GM21576 (cell line): ENCODE data around the gene KLHL2.

ENCODE experiments used
- ATAC-seq: cut with Tn5 transposase; IDR thresholded peaks from one replicate; pipeline ENCODE4 v1.9.1; 2021; ENCODE audit warnings: mild to moderate bottlenecking, moderate library complexity; ENCODE audit not compliant: unreplicated experiment

Gene KLHL2

DNA sequence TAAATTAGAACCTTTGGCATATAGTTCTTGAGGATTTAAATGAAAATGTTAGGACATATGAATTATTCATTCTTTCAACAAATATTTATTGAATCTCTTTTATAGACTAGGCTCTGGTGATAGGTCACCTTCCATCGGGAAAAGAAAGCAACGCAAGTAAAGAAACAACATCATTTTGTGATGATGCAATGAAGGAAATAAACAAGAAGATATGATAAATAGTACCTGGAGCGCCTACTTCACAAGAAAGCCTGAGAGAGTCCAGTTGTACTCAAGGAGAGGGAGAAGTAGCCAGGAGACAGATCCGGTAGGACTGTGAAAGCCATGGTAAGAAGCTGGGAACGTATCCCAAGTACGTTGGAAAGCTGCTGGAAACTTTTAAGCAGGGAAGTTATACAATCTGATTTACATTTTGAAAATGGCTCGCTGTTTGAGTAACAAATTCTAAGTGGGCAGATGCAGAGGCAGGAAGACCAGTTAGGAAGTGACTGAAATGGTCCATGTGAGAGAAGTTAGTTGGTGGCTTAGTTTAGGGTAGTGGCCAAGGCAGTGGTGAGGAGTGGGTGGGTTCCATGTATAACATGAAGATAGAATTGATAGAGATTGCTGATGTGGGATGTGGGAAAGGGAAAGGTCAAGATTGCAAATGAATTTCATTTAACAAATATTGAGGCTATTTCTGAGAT is 153.8 kb downstream of the KLHL2 start:
- ATAC-seq: no peak

DNA sequence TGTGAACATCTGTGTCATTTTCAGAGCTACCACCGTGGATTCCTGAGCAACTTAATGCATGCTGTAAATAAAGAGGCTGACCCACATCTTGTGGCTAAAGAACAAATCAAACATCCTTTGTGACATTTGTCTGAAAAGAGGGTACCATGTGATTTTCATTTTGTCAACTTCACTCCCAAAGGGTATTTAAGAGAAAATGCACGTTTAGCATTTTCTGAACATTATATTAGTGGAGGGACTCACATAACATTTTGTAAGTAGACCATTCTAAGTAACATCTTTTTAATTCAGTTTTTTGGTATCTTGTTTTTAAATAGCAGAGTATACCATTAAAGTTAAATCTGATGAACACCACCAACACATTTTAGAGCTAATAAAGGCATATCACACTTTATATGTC is 154.4 kb downstream of the KLHL2 start:
- ATAC-seq: no peak

GRCh38 chr4:165364452-165365080 is 157.2 kb downstream of the KLHL2 start:
- no peak for ATAC-seq

DNA sequence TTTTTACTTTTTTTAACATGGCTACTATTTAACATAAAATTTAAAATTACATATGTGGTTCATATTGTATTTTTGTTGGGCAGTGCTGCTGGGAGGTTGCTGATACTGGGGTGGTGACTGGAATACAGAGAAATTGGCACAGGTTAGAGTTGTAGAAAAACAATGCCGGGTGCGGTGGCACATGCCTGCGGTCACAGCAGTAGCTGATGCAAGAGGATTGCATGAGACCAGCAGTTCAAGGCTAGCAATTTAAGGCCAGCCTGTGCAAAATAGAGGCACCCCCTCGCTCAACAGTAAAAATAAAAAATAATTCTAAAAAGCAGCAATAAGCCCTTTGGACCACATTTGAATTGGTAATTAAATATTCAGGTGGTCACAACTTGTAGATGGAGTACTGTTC is 159.7 kb downstream of the KLHL2 start:
- no peak for ATAC-seq

DNA sequence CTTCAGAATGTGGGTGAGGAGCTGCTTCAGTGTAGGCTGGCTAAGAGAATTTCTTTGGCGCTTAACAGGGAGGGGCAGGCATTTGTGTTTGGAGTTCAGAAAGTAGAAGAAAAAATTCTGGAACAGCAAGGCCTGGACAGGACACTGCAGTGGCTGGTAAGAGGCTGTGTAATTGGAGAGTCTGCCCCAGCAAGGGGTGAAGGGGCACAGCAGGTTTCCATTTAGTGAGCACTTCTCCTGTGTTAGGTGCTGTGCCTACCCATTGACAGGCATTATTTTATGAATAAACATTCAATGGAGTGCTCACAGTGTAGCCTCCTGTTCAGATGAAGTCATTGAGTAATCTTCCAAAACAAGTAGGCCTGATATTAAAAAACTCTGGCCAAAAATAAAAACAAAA is 160.8 kb downstream of the KLHL2 start:
- ATAC-seq: no peak

DNA sequence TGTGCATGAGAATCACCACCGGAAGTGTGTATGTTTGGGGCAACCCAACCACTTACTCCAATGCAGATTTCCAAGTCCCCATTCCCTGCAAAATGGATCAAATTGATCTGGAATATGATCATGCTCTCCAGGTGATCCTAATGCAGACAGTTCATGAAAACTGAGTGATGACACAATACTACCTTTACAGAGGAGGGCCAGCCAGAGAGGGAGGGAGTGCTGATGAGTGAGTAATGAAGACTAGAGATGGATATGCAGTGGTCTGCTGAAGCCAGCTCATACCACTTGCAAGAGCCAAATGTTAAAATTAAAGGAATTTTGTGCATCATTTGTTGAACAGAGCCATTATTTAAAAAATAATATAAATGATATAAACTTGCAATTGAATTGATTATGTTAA is 161.2 kb downstream of the KLHL2 start:
- ATAC-seq: no peak

DNA sequence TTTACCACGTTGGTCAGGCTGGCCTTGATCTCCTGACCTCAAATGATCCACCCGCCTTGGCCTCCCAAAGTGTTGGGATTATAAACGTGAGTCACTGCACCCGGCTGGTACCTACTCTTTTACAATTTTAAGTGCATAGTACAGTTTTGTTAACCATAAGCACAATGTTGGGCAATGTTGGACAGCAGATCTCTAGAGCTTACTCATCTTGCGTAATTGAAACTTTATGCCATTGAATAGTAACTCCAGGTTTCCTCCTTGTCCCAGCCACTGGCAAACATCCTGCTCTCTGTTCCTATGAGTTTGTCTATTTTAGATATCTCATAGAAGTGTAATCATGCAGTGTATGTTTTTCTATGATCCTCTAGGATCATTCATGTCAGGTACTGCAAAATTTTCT is 162.2 kb downstream of the KLHL2 start:
- ATAC-seq: no peak

- no peak for ATAC-seq
These were observed 163.2 kb downstream of the KLHL2 start for GRCh38 chr4:165370530-165370929.
